Measurements from ENCODE around the gene SUPV3L1.

SUPV3L1 gene

GRCh38 chr10:69214666-69215131, 34.7 kb downstream of the SUPV3L1 start:
- Mint-ChIP-seq H3K4me3 (no peak overlapping the region), H3K27ac (no peak overlapping the region), H3K4me1 (ENCODE audit: low read depth) (peaks cover 33% of the 10 kb centered on the region)

GRCh38 chr10:69215405-69216171, 35.6 kb downstream of the SUPV3L1 start:
- Mint-ChIP-seq H3K4me3 (peak overlapping the region; percentile 70), H3K27ac (peak overlapping the region; percentile 90), H3K27me3 (ENCODE audit: low read depth) (no peaks in the 10 kb centered on the region), H3K9me3 (no peaks in the 10 kb centered on the region), H3K4me1 (ENCODE audit: low read depth) (peaks cover 27% of the 10 kb centered on the region), H3K36me3 (ENCODE audit: low read depth) (no peaks in the 10 kb centered on the region)
- peak; percentile 33 for DNase-seq (ENCODE audit: low spot score)

More at GRCh38 chr10:69214666-69215131, 34.7 kb downstream of the SUPV3L1 start:
- Mint-ChIP-seq H3K36me3 (ENCODE audit: low read depth) (peaks cover 3% of the 10 kb centered on the region), H3K27me3 (ENCODE audit: low read depth) (no peaks in the 10 kb centered on the region), H3K9me3 (no peaks in the 10 kb centered on the region)
- DNase-seq (ENCODE audit: low spot score), result no peak

- no peak overlapping the region for H3K4me3 Mint-ChIP-seq
- no peak for DNase-seq (ENCODE audit: low spot score)
- peak overlapping the region; percentile 27 for H3K27ac Mint-ChIP-seq
- no peaks in the 10 kb centered on the region for H3K36me3 Mint-ChIP-seq (ENCODE audit: low read depth)
- no peaks in the 10 kb centered on the region for H3K9me3 Mint-ChIP-seq
- no peaks in the 10 kb centered on the region for H3K27me3 Mint-ChIP-seq (ENCODE audit: low read depth)
- H3K4me1 Mint-ChIP-seq (ENCODE audit: low read depth), result peaks cover 35% of the 10 kb centered on the region
These were observed 36.6 kb downstream of the SUPV3L1 start for GRCh38 chr10:69216577-69217118.

GRCh38 chr10:69217119-69217754, 37.2 kb downstream of the SUPV3L1 start:
- H3K27ac Mint-ChIP-seq, result no peak overlapping the region
- peaks cover 40% of the 10 kb centered on the region for H3K4me1 Mint-ChIP-seq (ENCODE audit: low read depth)
- no peak for DNase-seq (ENCODE audit: low spot score)
- H3K27me3 Mint-ChIP-seq (ENCODE audit: low read depth), result no peaks in the 10 kb centered on the region
- no peaks in the 10 kb centered on the region for H3K9me3 Mint-ChIP-seq
- no peaks in the 10 kb centered on the region for H3K36me3 Mint-ChIP-seq (ENCODE audit: low read depth)
- H3K4me3 Mint-ChIP-seq, result no peak overlapping the region

GRCh38 chr10:69218831-69219230, 38.8 kb downstream of the SUPV3L1 start:
- Mint-ChIP-seq H3K9me3 (no peaks in the 10 kb centered on the region), H3K36me3 (ENCODE audit: low read depth) (no peaks in the 10 kb centered on the region), H3K4me3 (no peak overlapping the region), H3K27me3 (ENCODE audit: low read depth) (no peaks in the 10 kb centered on the region), H3K4me1 (ENCODE audit: low read depth) (peaks cover 51% of the 10 kb centered on the region), H3K27ac (no peak overlapping the region)
- DNase-seq (ENCODE audit: low spot score), result no peak

- no peaks in the 10 kb centered on the region for H3K36me3 Mint-ChIP-seq (ENCODE audit: low read depth)
- no peaks in the 10 kb centered on the region for H3K27me3 Mint-ChIP-seq (ENCODE audit: low read depth)
- no peak for DNase-seq (ENCODE audit: low spot score)
- peaks cover 49% of the 10 kb centered on the region for H3K4me1 Mint-ChIP-seq (ENCODE audit: low read depth)
- peak within 1 kb of the TSS; percentile 74 for H3K27ac Mint-ChIP-seq
- no peak within 1 kb of the TSS for H3K4me3 Mint-ChIP-seq
- H3K9me3 Mint-ChIP-seq, result no peaks in the 10 kb centered on the region
These were observed 40.0 kb downstream of the SUPV3L1 start, which contains the start of gene HKDC1 for GRCh38 chr10:69220041-69220451. Gene HKDC1 (plus strand): TSS chr10:69220332. CDS start chr10:69220436, 104 bp downstream.

- Mint-ChIP-seq H3K27me3 (ENCODE audit: low read depth) (no peaks in the 10 kb centered on the region), H3K9me3 (no peaks in the 10 kb centered on the region), H3K27ac (peak overlapping the region; percentile 74), H3K36me3 (ENCODE audit: low read depth) (no peaks in the 10 kb centered on the region), H3K4me1 (ENCODE audit: low read depth) (peaks cover 50% of the 10 kb centered on the region), H3K4me3 (no peak overlapping the region)
- no peak for DNase-seq (ENCODE audit: low spot score)
These were observed 40.5 kb downstream of the SUPV3L1 start for GRCh38 chr10:69220507-69220906.

GRCh38 chr10:69222157-69223027, 42.4 kb downstream of the SUPV3L1 start:
- Mint-ChIP-seq H3K36me3 (ENCODE audit: low read depth) (no peaks in the 10 kb centered on the region), H3K4me1 (ENCODE audit: low read depth) (peaks cover 43% of the 10 kb centered on the region), H3K4me3 (peak overlapping the region; percentile 81), H3K9me3 (no peaks in the 10 kb centered on the region), H3K27ac (peak overlapping the region; percentile 94), H3K27me3 (ENCODE audit: low read depth) (no peaks in the 10 kb centered on the region)
- peak; percentile 88 for DNase-seq (ENCODE audit: low spot score)

- Mint-ChIP-seq H3K36me3 (ENCODE audit: low read depth) (no peaks in the 10 kb centered on the region), H3K4me1 (ENCODE audit: low read depth) (peaks cover 49% of the 10 kb centered on the region), H3K27ac (peak overlapping the region; percentile 94), H3K4me3 (peak overlapping the region; percentile 81), H3K27me3 (ENCODE audit: low read depth) (no peaks in the 10 kb centered on the region), H3K9me3 (no peaks in the 10 kb centered on the region)
- no peak for DNase-seq (ENCODE audit: low spot score)
These were observed 43.0 kb downstream of the SUPV3L1 start for GRCh38 chr10:69223028-69223342.

GRCh38 chr10:69224862-69225657, 45.0 kb downstream of the SUPV3L1 start:
- Mint-ChIP-seq H3K4me3 (peak overlapping the region; percentile 58), H3K9me3 (no peaks in the 10 kb centered on the region), H3K4me1 (ENCODE audit: low read depth) (peaks cover 70% of the 10 kb centered on the region), H3K27ac (peak overlapping the region; percentile 86), H3K27me3 (ENCODE audit: low read depth) (no peaks in the 10 kb centered on the region), H3K36me3 (ENCODE audit: low read depth) (no peaks in the 10 kb centered on the region)
- no peak for DNase-seq (ENCODE audit: low spot score)

- Mint-ChIP-seq H3K9me3 (no peaks in the 10 kb centered on the region), H3K4me3 (no peak overlapping the region), H3K27ac (peak overlapping the region; percentile 3), H3K27me3 (ENCODE audit: low read depth) (no peaks in the 10 kb centered on the region), H3K4me1 (ENCODE audit: low read depth) (peaks cover 71% of the 10 kb centered on the region), H3K36me3 (ENCODE audit: low read depth) (no peaks in the 10 kb centered on the region)
- DNase-seq (ENCODE audit: low spot score), result no peak
These were observed 45.6 kb downstream of the SUPV3L1 start for GRCh38 chr10:69225681-69226080.

GRCh38 chr10:69226919-69227450, 47.0 kb downstream of the SUPV3L1 start:
- peaks cover 68% of the 10 kb centered on the region for H3K4me1 Mint-ChIP-seq (ENCODE audit: low read depth)
- H3K9me3 Mint-ChIP-seq, result no peaks in the 10 kb centered on the region
- H3K27ac Mint-ChIP-seq, result no peak overlapping the region
- H3K36me3 Mint-ChIP-seq (ENCODE audit: low read depth), result no peaks in the 10 kb centered on the region
- no peak for DNase-seq (ENCODE audit: low spot score)
- H3K4me3 Mint-ChIP-seq, result no peak overlapping the region
- no peaks in the 10 kb centered on the region for H3K27me3 Mint-ChIP-seq (ENCODE audit: low read depth)

- H3K27ac Mint-ChIP-seq, result peak overlapping the region; percentile 98
- H3K4me1 Mint-ChIP-seq (ENCODE audit: low read depth), result peaks cover 66% of the 10 kb centered on the region
- no peaks in the 10 kb centered on the region for H3K36me3 Mint-ChIP-seq (ENCODE audit: low read depth)
- no peak for DNase-seq (ENCODE audit: low spot score)
- H3K9me3 Mint-ChIP-seq, result no peaks in the 10 kb centered on the region
- H3K4me3 Mint-ChIP-seq, result peak overlapping the region; percentile 87
- H3K27me3 Mint-ChIP-seq (ENCODE audit: low read depth), result no peaks in the 10 kb centered on the region
These were observed 48.1 kb downstream of the SUPV3L1 start for GRCh38 chr10:69228151-69228550.
